GM21528 (cell line): ENCODE data around the gene GPHB5.
"Not testable (repeated sequence)": the region's sequence is repeated elsewhere in the genome, so short reads cannot be mapped to it uniquely, and the experiment has no call there.

Experiments used
- ATAC-seq: cut with Tn5 transposase; IDR thresholded peaks from one replicate; pipeline ENCODE4 v1.9.1; 2021; ENCODE audit warnings: mild to moderate bottlenecking, moderate library complexity; ENCODE audit not compliant: unreplicated experiment, low FRiP score

The GPHB5 gene

GRCh38 chr14:63318835-63319234 is at the start of gene GPHB5:
Gene GPHB5, minus strand, starts transcription at chr14:63318935. Its CDS starts 1,086 bp downstream, at chr14:63317849.
- no peak for ATAC-seq

- no peak for ATAC-seq
These were observed 49.1 kb upstream of the GPHB5 start for GRCh38 chr14:63367742-63368364.

GRCh38 chr14:63362389-63362819 is 43.7 kb upstream of the GPHB5 start:
- ATAC-seq = no peak

GRCh38 chr14:63361790-63362189 is 43.1 kb upstream of the GPHB5 start:
- no peak for ATAC-seq

GRCh38 chr14:63357841-63358240 is 39.1 kb upstream of the GPHB5 start:
- ATAC-seq = no peak

GRCh38 chr14:63345826-63346225 is 27.1 kb upstream of the GPHB5 start:
- no peak for ATAC-seq

- ATAC-seq = no peak
These were observed 25.6 kb upstream of the GPHB5 start for GRCh38 chr14:63344336-63344735.

- no peak for ATAC-seq
These were observed 25.1 kb upstream of the GPHB5 start for GRCh38 chr14:63343878-63344277.

GRCh38 chr14:63342371-63342770 is 23.6 kb upstream of the GPHB5 start:
- no peak for ATAC-seq

GRCh38 chr14:63328787-63329737 is 10.3 kb upstream of the GPHB5 start:
- ATAC-seq = no peak

GRCh38 chr14:63326840-63327239 is 8.1 kb upstream of the GPHB5 start:
- ATAC-seq = no peak

- ATAC-seq = no peak
These were observed 4.3 kb upstream of the GPHB5 start for GRCh38 chr14:63322897-63323573.

- no peak for ATAC-seq
These were observed 3.7 kb upstream of the GPHB5 start for GRCh38 chr14:63322472-63322871.

- ATAC-seq = no peak
These were observed 9.9 kb downstream of the GPHB5 start for GRCh38 chr14:63308723-63309317.

GRCh38 chr14:63304429-63304828 is 14.3 kb downstream of the GPHB5 start:
- ATAC-seq = not testable (repeated sequence)

GRCh38 chr14:63301891-63302534 is 16.7 kb downstream of the GPHB5 start:
- ATAC-seq = no peak

- ATAC-seq = no peak
These were observed 17.9 kb downstream of the GPHB5 start for GRCh38 chr14:63300854-63301253.

- ATAC-seq = no peak
These were observed 19.2 kb downstream of the GPHB5 start for GRCh38 chr14:63299351-63300110.

GRCh38 chr14:63297372-63298063 is 21.2 kb downstream of the GPHB5 start:
- ATAC-seq = no peak
